Stomach (tissue), 9 donors: Measurements from ENCODE around the gene MAP3K6. TPM values are rescaled to one million over a fixed set of nuclear protein-coding genes. Genes with fewer than 3 reads are reported as not detected.

Experiments
- DNase-seq, 2 donors: peaks; one replicate each; pipeline versions ENCODE4 v3.0.0 to v3.0.0-alpha.2; 2013 to 2019
- H3K27ac ChIP-seq, 5 donors: fragments of 200-600 bp in 4 of 5; sonication (generic) in 4 of 5; one replicate each; pipeline ENCODE4 v1.5.1; 2013 to 2019; ENCODE audit warnings: mild to moderate bottlenecking in 1 of 5, moderate library complexity in 1 of 5
- H3K27me3 ChIP-seq, 3 donors: fragments of 200-600 bp; sonication (generic); one replicate each; pipeline ENCODE4 v1.5.1; 2017 to 2019; ENCODE audit warnings: mixed run types in 1 of 3
- H3K36me3 ChIP-seq, 4 donors: fragments of 200-600 bp; sonication (generic); 1 replicate in 3 of 4; 2 replicates in 1 of 4; pipeline ENCODE4 v1.5.1; 2016 to 2019
- H3K4me1 ChIP-seq, 4 donors: fragments of 200-600 bp; sonication (generic); one replicate each; pipeline ENCODE4 v1.5.1; 2016 to 2019
- H3K4me3 ChIP-seq, 4 donors: fragments of 200-600 bp; sonication (generic) in 3 of 4; one replicate each; pipeline ENCODE4 v1.5.1; 2016 to 2019; ENCODE audit warnings: mild to moderate bottlenecking in 1 of 4
- H3K9me3 ChIP-seq, 4 donors: fragments of 200-600 bp; sonication (generic); one replicate each; pipeline ENCODE4 v1.5.1; 2016 to 2019
- EP300 ChIP-seq: sonication (generic); formaldehyde crosslinking; IDR thresholded peaks from one replicate; pipeline ENCODE4 v1.6.1; 2017; ENCODE audit warnings: antibody characterized with exemption
- POLR2A ChIP-seq, 4 donors: fragments of 450-650 bp; IDR thresholded peaks; one replicate each; pipeline ENCODE4 v1.6.1; 2016; ENCODE audit warnings: antibody characterized with exemption in 4 of 4, control low read depth in 2 of 4, mild to moderate bottlenecking in 1 of 4, moderate library complexity in 1 of 4
- POLR2AphosphoS5 ChIP-seq, 3 donors: sonication (generic); formaldehyde crosslinking; IDR thresholded peaks; one replicate each; pipeline ENCODE4 v1.6.1; 2016; ENCODE audit warnings: antibody characterized with exemption in 3 of 3
- WGBS, 5 donors: extraction: QIAGEN DNeasy Blood & Tissue Kit in 3 of 5; methylation state at CpG; one replicate each; pipeline versions ENCODE4 v1.1.5 to v1.1.7; 2013 to 2018; 5-methylcytosine and 5-hydroxymethylcytosine counted together
- intact Hi-C: fragments of 100-400 bp; cut with DNase I; formaldehyde crosslinking; loops from one replicate; pipeline ENCODE4 v1.15.1; 2023; ENCODE audit warnings: low total_unique reads
- polyA plus RNA-seq, 3 donors: library from polyadenylated mRNA; stranded (reverse); fragments of 200-250 nt; gene quantifications; one replicate each; pipeline ENCODE4 v1.2.3, GENCODE V29; 2013
- total RNA-seq, 5 donors: library from RNA; depleted of rRNA; stranded (reverse); fragments of >200 nt; gene quantifications; one replicate each; pipeline versions ENCODE4 v1.1.0 to v1.2.3, GENCODE V29; 2014 to 2016
- TF ChIP-seq, protein P1 (sequence below), 7 experiments: fragments of 450-650 bp in 4 of 7; fragments of 200-600 bp in 3 of 7; sonication (generic) in 3 of 7; IDR thresholded peaks; one replicate each; pipeline ENCODE4 v1.5.1; 2016 to 2019; ENCODE audit warnings: antibody characterized with exemption in 7 of 7, control low read depth in 2 of 7, mild to moderate bottlenecking in 1 of 7
- donor health status: healthy with polysubstance abuse.
- donor health status: Bipolar disorder and iron deficiency.
- donor health status: healthy.

Gene MAP3K6
- total and polyA plus RNA-seq, 8 donors, result 11.6 to 110 (median 36.2) TPM

DNA sequence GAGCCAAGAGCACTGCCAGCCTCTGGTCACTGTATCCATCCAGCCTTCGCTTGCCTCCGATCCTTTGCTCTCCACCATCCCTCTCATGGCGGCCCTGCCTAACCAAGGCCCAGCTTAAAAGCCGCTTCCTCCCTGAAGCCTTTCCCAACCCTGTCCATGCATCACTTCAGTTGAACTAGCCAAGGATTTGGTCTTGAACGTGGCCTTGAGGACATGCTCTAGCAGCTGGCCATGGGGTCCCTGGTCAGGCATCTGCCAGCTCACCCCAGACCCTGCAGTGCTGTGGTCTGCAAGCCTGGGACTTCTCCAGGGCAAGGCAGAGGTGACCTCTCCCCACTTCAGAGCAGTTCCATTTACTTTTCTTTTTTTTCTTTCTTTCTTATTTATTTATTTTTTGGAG is 30.0 kb downstream of the MAP3K6 start:
- WGBS, 5 donors, result 91 to 96% (median 93%) methylated on average over 5 of the region's 5 CpGs
- peaks cover 49 to 71% (median 61%) of the 10 kb centered on the region in 4 donors for H3K36me3 ChIP-seq
- DNase-seq, result no peak

DNA sequence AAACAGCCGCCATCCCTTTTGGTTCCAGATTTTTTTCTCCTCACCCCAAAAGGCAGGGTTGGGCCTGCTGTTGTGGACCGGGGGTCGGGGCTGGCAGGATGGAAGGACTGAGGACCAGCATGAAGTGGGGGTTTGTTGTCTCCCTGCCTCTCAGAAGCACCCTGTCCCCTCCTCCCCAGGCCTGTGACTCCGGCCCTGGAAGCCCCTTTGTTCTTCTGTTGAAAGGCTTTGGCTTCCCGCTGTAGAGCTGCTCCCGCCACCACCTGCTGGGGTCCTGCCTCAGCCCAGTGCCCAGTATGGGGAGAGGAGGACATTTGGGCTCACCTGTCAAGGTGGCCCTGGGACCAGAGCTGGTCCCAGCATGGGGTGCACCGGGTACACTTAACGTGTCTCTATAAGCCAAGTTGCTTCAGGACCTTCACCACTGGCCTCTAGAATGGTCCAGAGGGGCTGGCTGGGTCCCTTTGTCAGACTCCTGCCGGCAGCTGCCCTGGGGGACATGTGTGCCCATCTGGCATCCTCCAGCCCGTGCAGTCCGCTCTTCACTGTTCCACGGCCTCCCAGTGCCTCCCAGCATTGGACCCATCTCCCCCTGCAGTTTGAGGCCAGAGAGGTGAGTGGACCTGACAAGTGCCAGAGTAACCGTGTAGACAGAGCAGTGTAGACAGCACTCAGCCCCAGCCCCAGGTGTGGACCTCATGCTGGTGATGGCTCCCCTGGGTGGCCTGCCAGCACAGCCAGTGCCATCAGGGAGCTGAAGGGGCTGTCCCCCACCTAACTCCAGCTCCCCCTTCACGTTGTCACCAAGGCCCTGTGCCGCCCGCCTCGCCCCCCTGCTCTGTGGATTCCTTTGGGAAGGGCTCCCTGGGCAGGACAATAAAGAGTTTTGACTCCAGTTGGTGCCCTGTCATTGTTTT is 31.0 kb downstream of the MAP3K6 start:
- intact Hi-C loops, result no loop called here
- H3K36me3 ChIP-seq, result peaks cover 54 to 80% (median 71%) of the 10 kb centered on the region in 4 donors

More for the DNA sequence above, 30.0 kb downstream of the MAP3K6 start:
- intact Hi-C loops, result no loop called here
- TF ChIP-seq, protein P1, sequence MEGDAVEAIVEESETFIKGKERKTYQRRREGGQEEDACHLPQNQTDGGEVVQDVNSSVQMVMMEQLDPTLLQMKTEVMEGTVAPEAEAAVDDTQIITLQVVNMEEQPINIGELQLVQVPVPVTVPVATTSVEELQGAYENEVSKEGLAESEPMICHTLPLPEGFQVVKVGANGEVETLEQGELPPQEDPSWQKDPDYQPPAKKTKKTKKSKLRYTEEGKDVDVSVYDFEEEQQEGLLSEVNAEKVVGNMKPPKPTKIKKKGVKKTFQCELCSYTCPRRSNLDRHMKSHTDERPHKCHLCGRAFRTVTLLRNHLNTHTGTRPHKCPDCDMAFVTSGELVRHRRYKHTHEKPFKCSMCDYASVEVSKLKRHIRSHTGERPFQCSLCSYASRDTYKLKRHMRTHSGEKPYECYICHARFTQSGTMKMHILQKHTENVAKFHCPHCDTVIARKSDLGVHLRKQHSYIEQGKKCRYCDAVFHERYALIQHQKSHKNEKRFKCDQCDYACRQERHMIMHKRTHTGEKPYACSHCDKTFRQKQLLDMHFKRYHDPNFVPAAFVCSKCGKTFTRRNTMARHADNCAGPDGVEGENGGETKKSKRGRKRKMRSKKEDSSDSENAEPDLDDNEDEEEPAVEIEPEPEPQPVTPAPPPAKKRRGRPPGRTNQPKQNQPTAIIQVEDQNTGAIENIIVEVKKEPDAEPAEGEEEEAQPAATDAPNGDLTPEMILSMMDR (IDR thresholded peaks at IDR 0.05), result no peak
- TF ChIP-seq EP300 (no peak), POLR2A (IDR thresholded peaks at IDR 0.05) (no peak), POLR2AphosphoS5 (IDR thresholded peaks at IDR 0.05) (no peak)
- Histone ChIP-seq H3K27ac (no peak overlapping the region), H3K27me3 (no peaks in the 10 kb centered on the region), H3K9me3 (no peaks in the 10 kb centered on the region), H3K4me1 (peaks cover 0 to 18% (median 15%) of the 10 kb centered on the region in 4 donors), H3K4me3 (no peak overlapping the region)

DNA sequence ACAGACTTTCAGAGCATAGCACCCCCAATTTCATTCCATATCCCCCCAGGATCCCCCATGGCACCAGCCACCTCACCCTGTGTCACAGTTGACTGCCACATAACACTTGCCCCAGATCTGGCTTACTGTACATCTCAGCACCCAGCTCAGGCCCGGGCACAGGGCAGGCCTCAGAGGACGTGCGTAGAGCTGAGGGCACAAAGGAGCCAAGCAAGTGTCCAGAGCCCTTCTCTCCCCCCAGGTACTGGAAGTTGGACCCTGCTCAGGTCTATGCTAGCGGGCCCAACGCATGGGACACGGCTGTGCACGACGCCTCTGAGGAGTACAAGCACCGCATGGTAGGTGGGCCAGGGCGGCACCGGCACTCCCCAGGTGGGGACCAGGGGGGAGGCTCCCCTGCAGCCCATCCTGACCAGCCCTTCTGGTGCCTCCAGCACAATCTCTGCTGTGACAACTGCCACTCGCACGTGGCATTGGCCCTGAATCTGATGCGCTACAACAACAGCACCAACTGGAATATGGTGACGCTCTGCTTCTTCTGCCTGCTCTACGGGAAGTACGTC is 33.0 kb downstream of the MAP3K6 start:
- Histone ChIP-seq H3K36me3 (peaks cover 54 to 90% (median 85%) of the 10 kb centered on the region in 4 donors), H3K4me3 (no peak overlapping the region), H3K27ac (no peak overlapping the region), H3K27me3 (no peaks in the 10 kb centered on the region), H3K4me1 (peaks cover 0 to 17% (median 7%) of the 10 kb centered on the region in 4 donors), H3K9me3 (no peaks in the 10 kb centered on the region)
- TF ChIP-seq, protein P1 (IDR thresholded peaks at IDR 0.05), result no peak
- TF ChIP-seq EP300 (no peak), POLR2A (IDR thresholded peaks at IDR 0.05) (no peak), POLR2AphosphoS5 (IDR thresholded peaks at IDR 0.05) (no peak)
- intact Hi-C loops, result no loop called here
- 88 to 94% (median 93%) methylated on average over 3 to 17 of the region's 17 CpGs for WGBS, 5 donors
- no peak for DNase-seq

More for the DNA sequence above, 31.0 kb downstream of the MAP3K6 start:
- Histone ChIP-seq H3K27me3 (no peaks in the 10 kb centered on the region), H3K4me1 (peaks cover 0 to 12% (median 10%) of the 10 kb centered on the region in 4 donors), H3K9me3 (no peaks in the 10 kb centered on the region), H3K4me3 (no peak overlapping the region), H3K27ac (no peak overlapping the region)
- TF ChIP-seq, protein P1 (IDR thresholded peaks at IDR 0.05), result no peak
- no peak for TF ChIP-seq EP300
- no peak for TF ChIP-seq POLR2A (IDR thresholded peaks at IDR 0.05)
- no peak for TF ChIP-seq POLR2AphosphoS5 (IDR thresholded peaks at IDR 0.05)
- no peak for DNase-seq
- WGBS, 5 donors, result 88 to 94% (median 91%) methylated on average over 12 to 17 of the region's 17 CpGs

DNA sequence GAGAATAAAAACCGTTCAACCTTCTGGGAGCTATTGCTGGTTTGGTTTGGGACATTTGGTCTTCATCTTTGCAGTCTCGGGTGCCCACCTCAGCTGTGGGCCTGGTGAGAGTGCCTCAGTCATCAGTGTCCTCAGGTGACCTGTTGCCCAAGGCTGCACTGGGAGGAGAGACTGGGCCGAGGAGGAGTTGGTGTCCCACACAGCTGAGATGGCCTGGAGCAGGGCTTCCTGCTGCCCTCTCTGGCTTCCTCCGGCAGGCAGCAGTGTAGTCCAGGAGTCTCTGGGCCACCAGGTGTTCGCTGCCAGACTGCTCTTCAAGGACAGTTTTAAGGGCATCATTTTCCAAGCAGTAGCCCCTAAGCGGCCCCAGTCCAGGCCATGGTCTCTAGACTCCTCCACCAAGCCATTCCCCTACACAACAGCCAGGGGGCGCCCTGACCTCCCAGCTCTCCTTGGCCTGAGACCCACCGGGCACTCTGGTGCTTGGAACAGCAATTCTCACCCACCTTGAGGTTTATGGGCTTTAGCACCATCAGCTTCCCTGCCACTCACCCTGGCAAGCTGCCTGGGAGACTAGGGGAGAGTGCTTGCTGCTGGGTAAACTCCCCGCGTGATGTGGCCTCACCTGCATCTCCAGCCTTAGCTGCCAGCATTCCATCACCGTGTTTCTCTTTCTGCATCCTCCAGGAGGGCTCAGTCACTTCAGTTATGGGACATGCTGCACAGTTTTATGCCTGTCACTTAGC is 34.1 kb downstream of the MAP3K6 start:
- TF ChIP-seq POLR2AphosphoS5 (IDR thresholded peaks at IDR 0.05) (no peak), EP300 (no peak), POLR2A (IDR thresholded peaks at IDR 0.05) (no peak)
- TF ChIP-seq, protein P1 (IDR thresholded peaks at IDR 0.05), result peak in 5 of 7 experiments; percentile 74 to 89 (median 82)
- Histone ChIP-seq H3K4me1 (peaks cover 0 to 25% (median 12%) of the 10 kb centered on the region in 4 donors), H3K27ac (peak overlapping the region in 1 of 5 donors; percentile 8), H3K36me3 (peaks cover 54 to 96% (median 90%) of the 10 kb centered on the region in 4 donors), H3K27me3 (no peaks in the 10 kb centered on the region), H3K9me3 (no peaks in the 10 kb centered on the region), H3K4me3 (no peak overlapping the region)
- intact Hi-C loops, result no loop called here
- WGBS, 5 donors, result 61 to 69% (median 66%) methylated on average over 8 to 11 of the region's 11 CpGs
- DNase-seq, result peak; percentile 63 to 77
